GM12878 (cell line): ENCODE data around the gene JAML.

ENCODE experiments used
- BRCA1 ChIP-seq: IDR thresholded peaks from 2 replicates; pipeline ENCODE4 v1.6.1; 2011; ENCODE audit warnings: low read depth, low read length, improper control_type of control experiment
- CBX3 ChIP-seq: fragments of 200-600 bp; sonication (generic); IDR thresholded peaks from 2 replicates; pipeline ENCODE4 v1.6.1; 2016; ENCODE audit warnings: low read depth, borderline replicate concordance
- CHD2 ChIP-seq: IDR thresholded peaks from 2 replicates; pipeline ENCODE4 v1.6.1; 2011; ENCODE audit warnings: low read depth, low read length, improper control_type of control experiment, borderline replicate concordance
- CREM ChIP-seq: IDR thresholded peaks from 2 replicates; pipeline ENCODE4 v1.6.1; 2014; ENCODE audit warnings: antibody characterized with exemption, low read depth
- CTCF ChIP-seq, 3 experiments: IDR thresholded peaks in 2 of 3; conservative IDR thresholded peaks in 1 of 3; 2 replicates each; pipeline ENCODE4 v1.5.1; 2011; ENCODE audit warnings: low read depth in 3 of 3, low read length in 3 of 3, mild to moderate bottlenecking in 3 of 3, control low read depth in 2 of 3, moderate library complexity in 2 of 3, inconsistent platforms in 1 of 3, mixed read lengths in 1 of 3; ENCODE audit not compliant: control insufficient read depth in 2 of 3, insufficient read depth in 1 of 3; ENCODE audit errors: extremely low read depth in 1 of 3
- HDAC2 ChIP-seq: fragments of 200-600 bp; sonication (generic); IDR thresholded peaks from 2 replicates; pipeline ENCODE4 v1.6.1; 2017
- NFYB ChIP-seq: IDR thresholded peaks from 2 replicates; pipeline ENCODE4 v1.6.1; 2011; ENCODE audit warnings: low read depth, mild to moderate bottlenecking, low read length, improper control_type of control experiment, moderate library complexity; ENCODE audit not compliant: insufficient read depth
- PBX3 ChIP-seq: IDR thresholded peaks from 2 replicates; pipeline ENCODE4 v1.6.1; 2011; ENCODE audit warnings: mild to moderate bottlenecking, low read depth, low read length, moderate library complexity; ENCODE audit not compliant: insufficient replicate concordance
- RAD21 ChIP-seq: IDR thresholded peaks from 2 replicates; pipeline ENCODE4 v1.6.1; 2011; ENCODE audit warnings: mild to moderate bottlenecking, low read depth, low read length, moderate library complexity; ENCODE audit not compliant: insufficient read depth
- SIN3A ChIP-seq: IDR thresholded peaks from 2 replicates; pipeline ENCODE4 v1.6.1; 2012; ENCODE audit warnings: low read depth, low read length, improper control_type of control experiment

DNA sequence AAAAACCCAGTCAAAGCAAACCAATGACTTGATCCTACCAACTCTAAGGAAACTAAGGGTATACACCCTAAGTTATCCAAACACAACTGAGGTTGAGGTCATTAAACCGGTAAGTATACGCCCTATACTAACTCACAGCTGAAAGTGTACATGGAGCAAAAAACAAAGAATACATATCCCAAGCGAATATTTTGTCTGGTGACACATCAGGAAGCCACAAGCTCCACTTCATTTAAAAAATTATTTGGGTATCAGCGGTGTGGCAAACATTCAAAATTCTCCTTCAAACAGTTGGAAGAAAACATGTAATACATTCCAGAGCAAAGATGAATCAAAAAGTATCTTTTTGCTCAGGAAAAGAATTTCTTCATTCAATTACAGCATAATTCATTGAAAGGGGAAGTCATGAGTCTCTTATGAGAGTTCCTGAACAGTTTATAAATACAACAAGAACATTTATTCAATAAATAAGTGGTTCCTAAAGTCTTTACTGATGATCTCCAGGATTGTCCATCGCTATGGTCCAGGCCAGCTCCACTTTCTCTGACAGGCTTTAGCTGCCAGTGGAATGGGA is 4.5 kb upstream of the JAML start:
- TF ChIP-seq RAD21 (no peak), CTCF (IDR thresholded peaks at IDR 0.05 in 2 of 3, conservative IDR thresholded peaks at IDR 0.05 in 1 of 3; ENCODE audit: control insufficient read depth in 2 of 3, extremely low read depth in 1 of 3, insufficient read depth in 1 of 3, low read depth in 3 of 3, low read length in 3 of 3) (no peak), PBX3 (no peak), CBX3 (no peak), CHD2 (no peak), NFYB (no peak), SIN3A (no peak), BRCA1 (no peak), HDAC2 (no peak), CREM (no peak)
